ENCODE results near the gene PAK1. TPM values are rescaled to one million over a fixed set of nuclear protein-coding genes. Genes with fewer than 3 reads are reported as not detected.

PAK1 gene
- total and polyA plus RNA-seq, 2 donors (not counting 1 experiment from before 2014, with no cell fraction given), result 11.9 to 23.4 TPM

DNA sequence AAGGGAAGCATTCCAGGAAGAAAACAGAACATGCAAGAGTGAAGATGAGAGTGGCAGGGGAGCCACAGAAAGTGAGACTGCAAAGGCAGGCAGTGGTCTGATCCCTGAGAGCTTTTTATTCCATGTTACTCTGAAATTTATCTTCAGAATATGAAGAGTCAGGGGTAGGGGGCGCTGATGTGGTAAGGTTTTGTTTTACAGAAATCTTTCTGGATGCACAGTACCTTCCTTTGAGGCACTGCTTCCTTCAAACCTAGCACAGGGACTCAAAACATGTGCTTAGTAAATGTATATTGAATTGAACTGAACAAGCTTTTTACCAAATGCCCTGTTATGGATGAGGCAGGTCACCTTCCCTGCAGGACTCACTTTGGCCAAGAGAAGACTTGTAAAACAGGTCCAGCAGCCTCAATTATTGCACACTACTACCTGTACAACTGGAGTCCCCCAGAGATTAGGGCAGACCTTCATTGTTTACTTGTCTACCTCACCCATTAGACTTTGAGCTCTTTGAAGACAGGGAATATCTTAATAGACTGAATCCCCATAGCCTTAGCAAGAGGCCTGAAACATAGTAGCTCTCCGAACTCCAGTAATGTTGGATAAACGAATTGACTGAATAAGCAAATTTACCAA lies 2.2 kb downstream of the PAK1 start:
- DNase-seq, result peak; percentile 29
- TF ChIP-seq, protein P1, sequence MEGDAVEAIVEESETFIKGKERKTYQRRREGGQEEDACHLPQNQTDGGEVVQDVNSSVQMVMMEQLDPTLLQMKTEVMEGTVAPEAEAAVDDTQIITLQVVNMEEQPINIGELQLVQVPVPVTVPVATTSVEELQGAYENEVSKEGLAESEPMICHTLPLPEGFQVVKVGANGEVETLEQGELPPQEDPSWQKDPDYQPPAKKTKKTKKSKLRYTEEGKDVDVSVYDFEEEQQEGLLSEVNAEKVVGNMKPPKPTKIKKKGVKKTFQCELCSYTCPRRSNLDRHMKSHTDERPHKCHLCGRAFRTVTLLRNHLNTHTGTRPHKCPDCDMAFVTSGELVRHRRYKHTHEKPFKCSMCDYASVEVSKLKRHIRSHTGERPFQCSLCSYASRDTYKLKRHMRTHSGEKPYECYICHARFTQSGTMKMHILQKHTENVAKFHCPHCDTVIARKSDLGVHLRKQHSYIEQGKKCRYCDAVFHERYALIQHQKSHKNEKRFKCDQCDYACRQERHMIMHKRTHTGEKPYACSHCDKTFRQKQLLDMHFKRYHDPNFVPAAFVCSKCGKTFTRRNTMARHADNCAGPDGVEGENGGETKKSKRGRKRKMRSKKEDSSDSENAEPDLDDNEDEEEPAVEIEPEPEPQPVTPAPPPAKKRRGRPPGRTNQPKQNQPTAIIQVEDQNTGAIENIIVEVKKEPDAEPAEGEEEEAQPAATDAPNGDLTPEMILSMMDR (IDR thresholded peaks at IDR 0.05), result peak; percentile 37
- no peak for TF ChIP-seq EZH2 (IDR thresholded peaks at IDR 0.05; ENCODE audit: borderline replicate concordance, insufficient read depth, low read depth, low read length, poor library complexity, severe bottlenecking)
- H3K4me1 ChIP-seq (ENCODE audit: control insufficient read depth in 2 of 2, insufficient read depth in 2 of 2, low read length in 2 of 2), result peaks cover 13% of the 10 kb centered on the region in 2 donors
- H3K27ac Mint-ChIP-seq, result no peak overlapping the region
- H3K27ac ChIP-seq (ENCODE audit: low read length in 2 of 2), result no peak overlapping the region
- H3K4me1 Mint-ChIP-seq, result peaks cover 17% of the 10 kb centered on the region
- no peak overlapping the region for H3K9ac ChIP-seq (ENCODE audit: low read length)
- no peak overlapping the region for H3K4me3 ChIP-seq (ENCODE audit: control extremely low read depth in 1 of 5, extremely low read depth in 1 of 5, insufficient read depth in 1 of 5, low read depth in 2 of 5, low read length in 4 of 5)
- peaks cover 0 to 4% (median 2%) of the 10 kb centered on the region in 4 experiments for H3K27me3 ChIP-seq (replicated peaks in 1 of 4; ENCODE audit: control extremely low read depth in 1 of 4, control insufficient read depth in 3 of 4, insufficient read depth in 4 of 4, low read length in 3 of 4)
- H3K36me3 ChIP-seq (replicated peaks in 1 of 2; ENCODE audit: control extremely low read depth in 1 of 2, control insufficient read depth in 1 of 2, extremely low read depth in 1 of 2, insufficient read depth in 2 of 2, low read length in 1 of 2), result no peaks in the 10 kb centered on the region
- ChIA-PET POLR2A (interaction anchor here (0.5 to 0.6 kb wide), 2 partner anchors 12 to 425 kb away, joined by 6 read pairs; no protein-coding TSS in a partner anchor), CTCF (interaction anchor here (0.7 to 1.2 kb wide), 4 partner anchors 12 to 60 kb away, joined by 3 to 4 read pairs (median 3); no protein-coding TSS in a partner anchor)
- peak overlapping the region; percentile 89 for H3K4me3 Mint-ChIP-seq
- no peak overlapping the region for H3K4me2 ChIP-seq (replicated peaks; ENCODE audit: low read depth, low read length, poor library complexity, severe bottlenecking)
- no peak for ATAC-seq (ENCODE audit: low read depth)
- 93% methylated on average over 2 of the region's 3 CpGs for WGBS (ENCODE audit: insufficient coverage)
- H2AFZ ChIP-seq (ENCODE audit: insufficient read depth, low read depth, low read length, poor library complexity, severe bottlenecking), result no peak overlapping the region
- intact Hi-C loops (cut with micrococcal nuclease), result loop anchor here (5.0 to 10.0 kb wide), 3 partner anchors 166 to 1103 kb away; partner anchors contain the start of genes CAPN5, CLNS1A and NARS2
- H3K9me3 Mint-ChIP-seq (ENCODE audit: insufficient read depth), result no peaks in the 10 kb centered on the region
- no peaks in the 10 kb centered on the region for H4K20me1 ChIP-seq (ENCODE audit: control insufficient read depth, insufficient read depth, low read length, poor library complexity, severe bottlenecking)
- no peaks in the 10 kb centered on the region for H3K9me3 ChIP-seq (ENCODE audit: control extremely low read depth in 1 of 3, control insufficient read depth in 2 of 3, insufficient read depth in 1 of 3, low read length in 2 of 3)
- peaks cover 13% of the 10 kb centered on the region for H3K27me3 Mint-ChIP-seq
- no peaks in the 10 kb centered on the region for H3K79me2 ChIP-seq (ENCODE audit: control insufficient read depth, insufficient read depth, low read length)

- CTCF ChIA-PET, result interaction anchor here (0.7 to 1.1 kb wide), 2 partner anchors 13 to 59 kb away, joined by 3 read pairs; no protein-coding TSS in a partner anchor
Measured at GRCh38 chr11:77470971-77471370, 2.9 kb downstream of the PAK1 start.

More at GRCh38 chr11:77470971-77471370, 2.9 kb downstream of the PAK1 start:
- Histone ChIP-seq H3K79me2 (ENCODE audit: control insufficient read depth, insufficient read depth, low read length) (no peaks in the 10 kb centered on the region), H3K4me2 (replicated peaks; ENCODE audit: low read depth, low read length, poor library complexity, severe bottlenecking) (no peak overlapping the region), H2AFZ (ENCODE audit: insufficient read depth, low read depth, low read length, poor library complexity, severe bottlenecking) (no peak overlapping the region), H3K36me3 (replicated peaks in 1 of 2; ENCODE audit: control extremely low read depth in 1 of 2, control insufficient read depth in 1 of 2, extremely low read depth in 1 of 2, insufficient read depth in 2 of 2, low read length in 1 of 2) (no peaks in the 10 kb centered on the region), H3K4me1 (ENCODE audit: control insufficient read depth in 2 of 2, insufficient read depth in 2 of 2, low read length in 2 of 2) (peaks cover 13% of the 10 kb centered on the region in 2 donors), H3K4me3 (ENCODE audit: control extremely low read depth in 1 of 5, extremely low read depth in 1 of 5, insufficient read depth in 1 of 5, low read depth in 2 of 5, low read length in 4 of 5) (no peak overlapping the region), H3K27me3 (replicated peaks in 1 of 4; ENCODE audit: control extremely low read depth in 1 of 4, control insufficient read depth in 3 of 4, insufficient read depth in 4 of 4, low read length in 3 of 4) (peaks cover 0 to 4% (median 2%) of the 10 kb centered on the region in 4 experiments), H3K9ac (ENCODE audit: low read length) (no peak overlapping the region), H3K27ac (ENCODE audit: low read length in 2 of 2) (no peak overlapping the region), H4K20me1 (ENCODE audit: control insufficient read depth, insufficient read depth, low read length, poor library complexity, severe bottlenecking) (no peaks in the 10 kb centered on the region), H3K9me3 (ENCODE audit: control extremely low read depth in 1 of 3, control insufficient read depth in 2 of 3, insufficient read depth in 1 of 3, low read length in 2 of 3) (no peaks in the 10 kb centered on the region)
- intact Hi-C loops (cut with micrococcal nuclease), result loop anchor here (5.0 to 10.0 kb wide), 3 partner anchors 166 to 1104 kb away; partner anchors contain the start of genes CAPN5, CLNS1A and NARS2
- H3K9me3 Mint-ChIP-seq (ENCODE audit: insufficient read depth), result no peaks in the 10 kb centered on the region
- TF ChIP-seq, protein P1 (IDR thresholded peaks at IDR 0.05), result no peak
- TF ChIP-seq EZH2 (IDR thresholded peaks at IDR 0.05; ENCODE audit: borderline replicate concordance, insufficient read depth, low read depth, low read length, poor library complexity, severe bottlenecking), result no peak
- H3K4me3 Mint-ChIP-seq, result peak overlapping the region; percentile 2
- H3K4me1 Mint-ChIP-seq, result peaks cover 17% of the 10 kb centered on the region
- H3K27me3 Mint-ChIP-seq, result peaks cover 13% of the 10 kb centered on the region
- ATAC-seq (ENCODE audit: low read depth), result no peak
- H3K27ac Mint-ChIP-seq, result no peak overlapping the region
- no peak for DNase-seq
- POLR2A ChIA-PET, result no interaction called here
- 100% methylated on average over 2 of the region's 5 CpGs for WGBS (ENCODE audit: insufficient coverage)

Measured in B cell (primary cell).